Testis (tissue), 2 donors: ENCODE data around the gene HTR2B.

Experiments used
- POLR2A ChIP-seq: fragments of 450-650 bp; IDR thresholded peaks from one replicate; pipeline ENCODE4 v1.6.1; 2017; ENCODE audit warnings: antibody characterized with exemption, mild to moderate bottlenecking, moderate library complexity
- TF ChIP-seq, protein P1 (sequence below), 3 experiments: fragments of 450-650 bp in 2 of 3; fragments of 200-600 bp in 1 of 3; sonication (generic) in 1 of 3; IDR thresholded peaks; one replicate each; pipeline ENCODE4 v1.5.1; 2016 to 2019; ENCODE audit warnings: antibody characterized with exemption in 3 of 3, mild to moderate bottlenecking in 2 of 3, moderate library complexity in 1 of 3

DNA sequence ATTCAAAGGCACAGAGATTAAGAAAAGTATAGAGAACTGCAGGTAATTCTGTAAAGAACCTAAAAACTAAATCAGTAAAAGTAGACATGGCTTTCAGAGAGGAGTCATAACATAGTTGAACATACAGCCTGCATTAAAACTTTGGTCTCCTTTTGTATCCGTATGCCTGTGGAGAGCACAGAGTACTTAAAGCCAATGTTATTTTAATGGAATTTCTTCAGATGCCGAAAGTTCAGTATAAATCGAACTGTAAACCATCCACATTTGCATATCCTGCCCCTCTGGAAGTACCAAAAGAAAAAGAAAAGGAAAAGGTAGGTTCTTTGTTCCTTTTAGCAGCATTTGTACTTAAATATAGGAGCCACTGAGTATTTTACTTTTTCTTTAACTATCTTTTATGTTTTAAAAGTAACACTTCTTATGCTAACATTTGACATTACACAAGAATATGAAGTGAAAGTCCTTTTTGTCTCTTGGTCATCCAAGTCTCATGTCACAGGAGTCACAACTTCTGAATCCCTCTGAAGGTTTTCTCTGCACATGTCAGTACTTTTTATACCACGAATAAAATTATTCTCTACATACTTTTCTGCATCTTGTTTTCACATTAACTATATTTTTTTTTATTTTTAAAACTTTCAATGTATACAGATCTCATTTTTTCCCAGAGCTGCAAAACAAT lies 38.7 kb upstream of the HTR2B start:
- TF ChIP-seq, protein P1, sequence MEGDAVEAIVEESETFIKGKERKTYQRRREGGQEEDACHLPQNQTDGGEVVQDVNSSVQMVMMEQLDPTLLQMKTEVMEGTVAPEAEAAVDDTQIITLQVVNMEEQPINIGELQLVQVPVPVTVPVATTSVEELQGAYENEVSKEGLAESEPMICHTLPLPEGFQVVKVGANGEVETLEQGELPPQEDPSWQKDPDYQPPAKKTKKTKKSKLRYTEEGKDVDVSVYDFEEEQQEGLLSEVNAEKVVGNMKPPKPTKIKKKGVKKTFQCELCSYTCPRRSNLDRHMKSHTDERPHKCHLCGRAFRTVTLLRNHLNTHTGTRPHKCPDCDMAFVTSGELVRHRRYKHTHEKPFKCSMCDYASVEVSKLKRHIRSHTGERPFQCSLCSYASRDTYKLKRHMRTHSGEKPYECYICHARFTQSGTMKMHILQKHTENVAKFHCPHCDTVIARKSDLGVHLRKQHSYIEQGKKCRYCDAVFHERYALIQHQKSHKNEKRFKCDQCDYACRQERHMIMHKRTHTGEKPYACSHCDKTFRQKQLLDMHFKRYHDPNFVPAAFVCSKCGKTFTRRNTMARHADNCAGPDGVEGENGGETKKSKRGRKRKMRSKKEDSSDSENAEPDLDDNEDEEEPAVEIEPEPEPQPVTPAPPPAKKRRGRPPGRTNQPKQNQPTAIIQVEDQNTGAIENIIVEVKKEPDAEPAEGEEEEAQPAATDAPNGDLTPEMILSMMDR (IDR thresholded peaks at IDR 0.05), result no peak
- TF ChIP-seq POLR2A, result no peak
